Measurements from ENCODE around the gene MXRA8. TPM values are rescaled to one million over a fixed set of nuclear protein-coding genes. Genes with fewer than 3 reads are reported as not detected.

MXRA8 gene
- total and polyA plus RNA-seq, 2 experiments from 2014 or later = 42.2 to 90.1 TPM

GRCh38 chr1:1347026-1347595 lies 11.2 kb downstream of the MXRA8 start:
- Histone ChIP-seq H3K9me3 (ENCODE audit: low read depth) (no peaks in the 10 kb centered on the region), H3K36me3 (no peaks in the 10 kb centered on the region), H3K4me3 (no peak overlapping the region), H3K27ac (no peak overlapping the region), H3K4me1 (ENCODE audit: low read depth) (peaks cover 5% of the 10 kb centered on the region), H3K27me3 (no peaks in the 10 kb centered on the region)
- no peak for DNase-seq (ENCODE audit: low read depth in 1 of 2, low spot score in 1 of 2)
- TF ChIP-seq, protein P1, sequence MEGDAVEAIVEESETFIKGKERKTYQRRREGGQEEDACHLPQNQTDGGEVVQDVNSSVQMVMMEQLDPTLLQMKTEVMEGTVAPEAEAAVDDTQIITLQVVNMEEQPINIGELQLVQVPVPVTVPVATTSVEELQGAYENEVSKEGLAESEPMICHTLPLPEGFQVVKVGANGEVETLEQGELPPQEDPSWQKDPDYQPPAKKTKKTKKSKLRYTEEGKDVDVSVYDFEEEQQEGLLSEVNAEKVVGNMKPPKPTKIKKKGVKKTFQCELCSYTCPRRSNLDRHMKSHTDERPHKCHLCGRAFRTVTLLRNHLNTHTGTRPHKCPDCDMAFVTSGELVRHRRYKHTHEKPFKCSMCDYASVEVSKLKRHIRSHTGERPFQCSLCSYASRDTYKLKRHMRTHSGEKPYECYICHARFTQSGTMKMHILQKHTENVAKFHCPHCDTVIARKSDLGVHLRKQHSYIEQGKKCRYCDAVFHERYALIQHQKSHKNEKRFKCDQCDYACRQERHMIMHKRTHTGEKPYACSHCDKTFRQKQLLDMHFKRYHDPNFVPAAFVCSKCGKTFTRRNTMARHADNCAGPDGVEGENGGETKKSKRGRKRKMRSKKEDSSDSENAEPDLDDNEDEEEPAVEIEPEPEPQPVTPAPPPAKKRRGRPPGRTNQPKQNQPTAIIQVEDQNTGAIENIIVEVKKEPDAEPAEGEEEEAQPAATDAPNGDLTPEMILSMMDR (IDR thresholded peaks at IDR 0.05; ENCODE audit: low read depth, low read length) = no peak

DNA sequence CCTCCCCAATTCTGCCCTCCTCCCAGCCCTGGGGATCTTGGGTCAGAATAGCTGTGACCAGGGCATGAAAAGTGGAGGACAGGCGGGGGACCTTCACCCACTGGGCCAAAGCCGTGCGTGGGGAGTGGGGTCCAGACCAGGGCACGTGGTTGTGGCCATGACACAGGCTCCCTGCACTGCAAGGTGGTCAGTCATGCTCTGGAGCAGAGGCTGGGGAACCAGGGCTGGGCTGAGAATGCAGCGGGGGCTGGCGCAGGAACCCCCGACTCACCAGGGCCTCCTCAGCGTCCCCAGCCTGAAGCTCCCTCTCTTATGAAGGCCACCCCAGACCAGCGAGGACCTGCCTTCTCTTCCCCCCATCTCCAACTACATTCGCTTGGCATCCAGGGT lies 11.9 kb downstream of the MXRA8 start:
- H3K36me3 ChIP-seq = no peaks in the 10 kb centered on the region
- H3K27me3 ChIP-seq = no peaks in the 10 kb centered on the region
- H3K9me3 ChIP-seq (ENCODE audit: low read depth) = no peaks in the 10 kb centered on the region
- DNase-seq (ENCODE audit: low read depth in 1 of 2, low spot score in 1 of 2) = no peak
- H3K4me1 ChIP-seq (ENCODE audit: low read depth) = peaks cover under 1% of the 10 kb centered on the region
- TF ChIP-seq, protein P1 (IDR thresholded peaks at IDR 0.05; ENCODE audit: low read depth, low read length) = no peak
- no peak overlapping the region for H3K4me3 ChIP-seq
- H3K27ac ChIP-seq = no peak overlapping the region

DNA sequence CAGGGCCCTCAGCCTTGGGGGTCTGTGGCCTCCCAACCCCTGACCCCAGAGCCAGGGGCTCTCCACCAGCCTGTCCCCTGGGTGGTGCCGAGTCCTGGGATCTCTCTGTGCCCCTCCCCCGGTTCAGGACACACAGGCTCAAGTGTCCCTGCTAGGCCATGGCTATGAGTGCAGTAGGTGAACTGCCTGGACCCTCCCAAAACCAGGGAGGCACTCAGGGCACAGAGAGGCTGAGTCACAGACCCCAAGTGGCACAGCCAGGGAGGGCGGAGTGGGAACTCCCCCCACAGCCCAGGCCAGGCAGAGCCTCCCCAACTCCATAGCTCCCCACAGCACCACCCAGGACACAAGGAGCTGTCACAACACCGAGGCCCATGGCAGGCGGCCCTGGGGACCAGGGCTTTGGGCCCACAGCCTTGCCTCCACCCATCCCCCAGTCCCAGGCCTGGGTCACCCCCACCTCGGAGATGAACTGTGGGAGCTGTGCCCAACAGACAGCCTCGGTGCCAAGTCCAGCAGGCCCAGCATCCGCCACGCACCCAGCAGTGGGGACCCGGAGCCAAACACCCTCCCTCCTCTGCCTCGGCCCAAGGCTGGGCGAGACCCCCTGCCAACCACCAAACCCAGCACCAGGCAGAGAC lies 12.4 kb downstream of the MXRA8 start:
- DNase-seq (ENCODE audit: low read depth in 1 of 2, low spot score in 1 of 2) = no peak
- no peak overlapping the region for H3K27ac ChIP-seq

DNA sequence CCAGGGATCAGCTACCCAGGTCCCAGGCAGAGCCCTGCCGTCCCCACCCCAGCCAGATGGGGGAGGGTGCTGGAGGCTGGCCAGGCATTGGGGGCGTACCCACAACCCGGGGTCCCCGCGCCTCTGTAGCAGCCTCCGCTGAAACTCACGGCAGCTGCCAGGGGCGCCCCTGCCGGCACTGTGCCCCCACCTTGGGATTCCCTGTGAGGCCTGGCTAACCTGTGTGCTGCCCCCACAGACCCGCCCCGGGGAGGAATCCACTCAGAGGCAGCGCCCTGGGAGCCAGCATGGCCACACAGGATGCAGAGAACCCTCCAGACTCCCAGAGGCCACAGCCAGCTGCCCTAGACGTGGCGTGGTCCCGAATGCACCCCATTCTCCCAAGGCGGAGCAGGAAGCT lies 13.0 kb downstream of the MXRA8 start:
- TF ChIP-seq, protein P1 (IDR thresholded peaks at IDR 0.05; ENCODE audit: low read depth, low read length) = peak; percentile 3
- no peaks in the 10 kb centered on the region for H3K36me3 ChIP-seq

More for the DNA sequence above, 12.4 kb downstream of the MXRA8 start:
- Histone ChIP-seq H3K4me3 (no peak overlapping the region), H3K4me1 (ENCODE audit: low read depth) (no peaks in the 10 kb centered on the region), H3K27me3 (no peaks in the 10 kb centered on the region), H3K36me3 (no peaks in the 10 kb centered on the region), H3K9me3 (ENCODE audit: low read depth) (no peaks in the 10 kb centered on the region)
- TF ChIP-seq, protein P1 (IDR thresholded peaks at IDR 0.05; ENCODE audit: low read depth, low read length) = no peak

DNA sequence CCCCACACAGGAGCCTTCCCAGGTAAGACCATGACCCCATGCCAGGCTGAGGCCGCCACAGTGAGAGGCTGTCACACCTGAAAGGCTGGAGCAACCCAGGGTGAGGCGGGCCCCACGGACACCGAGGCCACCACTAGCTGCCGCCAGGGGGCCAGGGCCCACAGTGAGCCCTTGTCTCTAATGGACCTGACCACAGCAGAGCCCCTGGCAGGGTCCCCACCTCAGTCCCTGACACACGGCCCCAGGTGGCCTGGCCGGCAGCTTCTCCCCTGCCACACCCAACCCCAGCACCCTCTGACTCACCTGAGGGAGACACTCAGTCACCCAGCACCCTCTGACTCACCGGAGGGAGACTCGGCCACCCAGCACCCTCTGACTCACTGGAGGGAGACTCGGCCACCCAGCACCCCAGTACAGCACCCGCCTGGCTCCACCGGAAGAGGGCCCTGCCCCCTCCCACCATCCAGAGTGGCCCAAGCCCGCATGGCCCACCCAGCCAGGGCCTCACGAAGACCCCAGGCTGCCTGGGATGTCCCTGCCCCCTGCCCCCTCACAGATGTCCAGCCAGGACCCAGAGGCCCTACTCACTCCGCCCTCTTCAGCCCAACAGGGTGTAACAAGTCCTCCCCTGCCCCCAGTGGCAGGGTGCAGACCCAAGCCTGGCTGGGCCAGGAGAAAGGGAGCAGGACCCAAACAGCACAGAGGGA lies 13.5 kb downstream of the MXRA8 start:
- Histone ChIP-seq H3K36me3 (no peaks in the 10 kb centered on the region), H3K4me1 (ENCODE audit: low read depth) (no peaks in the 10 kb centered on the region), H3K27ac (no peak overlapping the region), H3K27me3 (no peaks in the 10 kb centered on the region), H3K9me3 (ENCODE audit: low read depth) (no peaks in the 10 kb centered on the region), H3K4me3 (no peak overlapping the region)
- DNase-seq (ENCODE audit: low read depth in 1 of 2, low spot score in 1 of 2) = peak in 1 of 2 donors; percentile 50
- TF ChIP-seq, protein P1 (IDR thresholded peaks at IDR 0.05; ENCODE audit: low read depth, low read length) = peak; percentile 54

More for the DNA sequence above, 13.0 kb downstream of the MXRA8 start:
- Histone ChIP-seq H3K27me3 (no peaks in the 10 kb centered on the region), H3K9me3 (ENCODE audit: low read depth) (no peaks in the 10 kb centered on the region), H3K4me3 (no peak overlapping the region), H3K27ac (no peak overlapping the region), H3K4me1 (ENCODE audit: low read depth) (no peaks in the 10 kb centered on the region)
- no peak for DNase-seq (ENCODE audit: low read depth in 1 of 2, low spot score in 1 of 2)
